MM.1S (cell line): Measurements from ENCODE around the gene PRIMPOL.
A peak's percentile ranks its signal among the peaks of the same experiment; 100 is the strongest.

Source experiments
- DNase-seq: peaks from one replicate; pipeline ENCODE4 v3.0.0-alpha.2; 2015
- H2AFZ ChIP-seq: fragments of 300-600 bp; sonication (generic); 2 replicates; pipeline ENCODE4 v1.6.0; 2016; ENCODE audit warnings: antibody characterized with exemption, low read length
- H3F3A ChIP-seq: fragments of 300-600 bp; sonication (generic); 2 replicates; pipeline ENCODE4 v1.6.1; 2016; ENCODE audit warnings: mild to moderate bottlenecking, antibody characterized with exemption, low read length, moderate library complexity, mixed read lengths; ENCODE audit not compliant: insufficient read depth
- H3K27ac ChIP-seq: fragments of 300-600 bp; sonication (generic); 2 replicates; pipeline ENCODE4 v1.5.1; 2016; ENCODE audit warnings: mild to moderate bottlenecking, low read length
- H3K27me3 ChIP-seq: fragments of 300-600 bp; sonication (generic); replicated peaks from 2 replicates; pipeline ENCODE4 v1.6.0; 2016; ENCODE audit warnings: low read length; ENCODE audit not compliant: insufficient read depth
- H3K36me3 ChIP-seq: fragments of 300-600 bp; sonication (generic); replicated peaks from 2 replicates; pipeline ENCODE4 v1.6.1; 2016; ENCODE audit warnings: mild to moderate bottlenecking, low read length, mixed read lengths; ENCODE audit not compliant: insufficient read depth
- H3K4me1 ChIP-seq: fragments of 300-600 bp; sonication (generic); 2 replicates; pipeline ENCODE4 v1.6.1; 2016; ENCODE audit warnings: low read length, mixed read lengths
- H3K4me2 ChIP-seq: fragments of 300-600 bp; sonication (generic); 2 replicates; pipeline ENCODE4 v1.6.0; 2016; ENCODE audit warnings: low read depth, low read length
- H3K4me3 ChIP-seq: fragments of 300-600 bp; sonication (generic); 2 replicates; pipeline ENCODE4 v1.5.1; 2016; ENCODE audit warnings: low read length, mixed read lengths
- H3K79me2 ChIP-seq: fragments of 300-600 bp; sonication (generic); 2 replicates; pipeline ENCODE4 v1.6.1; 2016; ENCODE audit warnings: mixed run types, low read length, mixed read lengths
- H3K9ac ChIP-seq: fragments of 300-600 bp; sonication (generic); 2 replicates; pipeline ENCODE4 v1.6.1; 2016; ENCODE audit warnings: low read length, mixed read lengths
- H3K9me2 ChIP-seq: fragments of 300-600 bp; sonication (generic); replicated peaks from 2 replicates; pipeline ENCODE4 v1.6.1; 2016; ENCODE audit warnings: mild to moderate bottlenecking, low read length, mixed read lengths; ENCODE audit not compliant: insufficient read depth
- H3K9me3 ChIP-seq: fragments of 300-600 bp; sonication (generic); replicated peaks from 2 replicates; pipeline ENCODE4 v1.6.1; 2016; ENCODE audit warnings: mild to moderate bottlenecking, low read length, mixed read lengths; ENCODE audit not compliant: insufficient read depth
- H4K20me1 ChIP-seq: fragments of 300-600 bp; sonication (generic); 2 replicates; pipeline ENCODE4 v1.6.1; 2016; ENCODE audit warnings: mild to moderate bottlenecking, low read length, moderate library complexity, mixed read lengths; ENCODE audit not compliant: insufficient read depth
- CTCF ChIP-seq: fragments of 300-600 bp; sonication (generic); IDR thresholded peaks from 2 replicates; pipeline ENCODE4 v1.5.1; 2016; ENCODE audit warnings: antibody characterized with exemption, low read length, mixed read lengths
- EZH2 ChIP-seq: fragments of 300-600 bp; sonication (generic); optimal IDR thresholded peaks from 2 replicates; pipeline ENCODE3; 2017; ENCODE audit warnings: low read depth, mild to moderate bottlenecking, antibody characterized with exemption, low read length, mixed read lengths
- EZH2phosphoT487 ChIP-seq: fragments of 300-600 bp; sonication (generic); IDR thresholded peaks from 2 replicates; pipeline ENCODE4 v1.6.1; 2018; ENCODE audit warnings: antibody characterized with exemption, low read length

The PRIMPOL gene

GRCh38 chr4:184666670-184667069, 17.1 kb downstream of the PRIMPOL start:
- Histone ChIP-seq H3K9ac (no peak overlapping the region), H3F3A (peaks cover 16% of the 10 kb centered on the region), H2AFZ (peak overlapping the region; percentile 59)

GRCh38 chr4:184668096-184668495, 18.6 kb downstream of the PRIMPOL start:
- Histone ChIP-seq H3K27me3 (no peaks in the 10 kb centered on the region), H2AFZ (no peak overlapping the region), H3K79me2 (no peaks in the 10 kb centered on the region), H3K4me2 (peak overlapping the region; percentile 38; the same call in 1 of the 2 replicates), H3K9me2 (no peaks in the 10 kb centered on the region), H3K36me3 (no peaks in the 10 kb centered on the region), H4K20me1 (no peaks in the 10 kb centered on the region), H3K9me3 (no peaks in the 10 kb centered on the region), H3K9ac (no peak overlapping the region), H3K4me3 (no peak overlapping the region), H3K4me1 (peaks cover 40% of the 10 kb centered on the region), H3K27ac (peak overlapping the region; percentile 59), H3F3A (peaks cover 16% of the 10 kb centered on the region)
- DNase-seq = no peak
- TF ChIP-seq EZH2 (no peak), CTCF (no peak)

More at GRCh38 chr4:184666670-184667069, 17.1 kb downstream of the PRIMPOL start:
- no peaks in the 10 kb centered on the region for H3K79me2 ChIP-seq
- H3K36me3 ChIP-seq = no peaks in the 10 kb centered on the region
- H3K27me3 ChIP-seq = no peaks in the 10 kb centered on the region
- peaks cover 45% of the 10 kb centered on the region for H3K4me1 ChIP-seq
- peak overlapping the region; percentile 40 for H3K4me2 ChIP-seq
- H3K9me2 ChIP-seq = no peaks in the 10 kb centered on the region
- DNase-seq = peak; percentile 50
- no peak for TF ChIP-seq CTCF
- TF ChIP-seq EZH2 = no peak
- TF ChIP-seq EZH2phosphoT487 = no peak
- peak overlapping the region; percentile 41; the same call in 1 of the 2 replicates for H3K27ac ChIP-seq
- peak overlapping the region; percentile 1; the same call in 1 of the 2 replicates for H3K4me3 ChIP-seq
- H4K20me1 ChIP-seq = no peaks in the 10 kb centered on the region
- no peaks in the 10 kb centered on the region for H3K9me3 ChIP-seq

GRCh38 chr4:184668511-184669114, 19.1 kb downstream of the PRIMPOL start:
- TF ChIP-seq CTCF (no peak), EZH2phosphoT487 (no peak), EZH2 (no peak)
- H3K27me3 ChIP-seq = no peaks in the 10 kb centered on the region
- H2AFZ ChIP-seq = peak overlapping the region; percentile 14; the same call in 1 of the 2 replicates
- no peaks in the 10 kb centered on the region for H3K9me2 ChIP-seq
- H3K79me2 ChIP-seq = no peaks in the 10 kb centered on the region
- no peaks in the 10 kb centered on the region for H4K20me1 ChIP-seq
- H3F3A ChIP-seq = peaks cover 16% of the 10 kb centered on the region
- no peak overlapping the region for H3K9ac ChIP-seq
- H3K27ac ChIP-seq = peak overlapping the region; percentile 66
- no peaks in the 10 kb centered on the region for H3K36me3 ChIP-seq
- H3K9me3 ChIP-seq = no peaks in the 10 kb centered on the region
- H3K4me1 ChIP-seq = peaks cover 40% of the 10 kb centered on the region
- peak; percentile 72 for DNase-seq
- H3K4me2 ChIP-seq = peak overlapping the region; percentile 56; the same call in 1 of the 2 replicates
- H3K4me3 ChIP-seq = peak overlapping the region; percentile 14; the same call in 1 of the 2 replicates
